K562 (cell line): Measurements from ENCODE around the gene PODN.

Experiments used
- NFRKB ChIP-seq: fragments of 450-650 bp; IDR thresholded peaks from 2 replicates; pipeline ENCODE4 v1.6.1; 2016; ENCODE audit warnings: low read depth
- RCOR1 ChIP-seq, 2 experiments: IDR thresholded peaks; 2 replicates each; pipeline ENCODE4 v1.6.1; 2012; ENCODE audit warnings: low read depth in 2 of 2, low read length in 2 of 2, borderline replicate concordance in 1 of 2, improper control_type of control experiment in 1 of 2
- TF ChIP-seq, protein P1 (sequence below): sonication (generic); formaldehyde crosslinking; IDR thresholded peaks from 2 replicates; pipeline ENCODE4 v1.8.1; 2023; ENCODE audit warnings: mild to moderate bottlenecking, missing genetic modification reagents

DNA sequence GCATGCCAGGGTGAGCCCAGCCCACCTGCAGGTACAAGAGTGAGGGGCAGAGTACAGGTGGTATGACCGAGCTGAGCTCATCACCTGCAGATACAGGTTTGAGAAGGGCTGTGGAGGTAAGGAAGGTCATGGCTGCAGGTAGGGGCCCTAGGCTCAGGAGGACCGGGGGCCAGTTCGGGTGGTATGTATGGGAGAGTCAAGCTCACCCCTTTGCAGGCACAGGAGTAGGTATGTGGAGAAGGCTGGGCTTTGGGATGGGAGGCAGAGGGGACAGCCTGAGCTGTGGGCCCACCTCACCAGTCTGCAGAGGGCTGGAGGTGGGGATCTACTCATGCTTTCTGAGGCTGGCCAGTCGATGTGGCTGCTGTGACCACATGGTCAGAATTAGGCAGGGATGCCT is 17.2 kb downstream of the PODN start:
- TF ChIP-seq NFRKB (no peak), RCOR1 (IDR thresholded peaks at IDR 0.05; ENCODE audit: borderline replicate concordance in 1 of 2, low read depth in 2 of 2, low read length in 2 of 2) (no peak)
- TF ChIP-seq, protein P1, sequence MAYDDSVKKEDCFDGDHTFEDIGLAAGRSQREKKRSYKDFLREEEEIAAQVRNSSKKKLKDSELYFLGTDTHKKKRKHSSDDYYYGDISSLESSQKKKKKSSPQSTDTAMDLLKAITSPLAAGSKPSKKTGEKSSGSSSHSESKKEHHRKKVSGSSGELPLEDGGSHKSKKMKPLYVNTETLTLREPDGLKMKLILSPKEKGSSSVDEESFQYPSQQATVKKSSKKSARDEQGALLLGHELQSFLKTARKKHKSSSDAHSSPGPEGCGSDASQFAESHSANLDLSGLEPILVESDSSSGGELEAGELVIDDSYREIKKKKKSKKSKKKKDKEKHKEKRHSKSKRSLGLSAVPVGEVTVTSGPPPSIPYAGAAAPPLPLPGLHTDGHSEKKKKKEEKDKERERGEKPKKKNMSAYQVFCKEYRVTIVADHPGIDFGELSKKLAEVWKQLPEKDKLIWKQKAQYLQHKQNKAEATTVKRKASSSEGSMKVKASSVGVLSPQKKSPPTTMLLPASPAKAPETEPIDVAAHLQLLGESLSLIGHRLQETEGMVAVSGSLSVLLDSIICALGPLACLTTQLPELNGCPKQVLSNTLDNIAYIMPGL (CRISPR knock-in tag), result no peak
